ENCODE data around the gene CRB2.

The CRB2 gene

DNA sequence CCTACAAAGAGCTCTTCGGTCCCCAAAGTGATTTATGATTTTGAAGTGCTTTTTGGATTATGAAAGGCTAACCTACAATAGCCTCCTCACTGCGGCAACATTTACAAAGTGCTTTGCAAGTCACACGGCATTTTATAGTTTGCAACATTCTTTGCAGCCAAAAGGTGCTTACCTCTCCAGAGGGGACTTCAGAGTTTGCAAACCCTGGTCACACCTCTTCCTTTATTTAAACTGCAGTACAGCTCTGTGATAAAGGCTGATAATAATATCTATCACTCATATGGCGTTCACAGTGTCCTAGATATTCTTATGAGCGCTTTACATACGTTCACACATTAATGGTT, 20.0 kb upstream of the CRB2 start:
- DNase-seq (ENCODE audit: low read depth) = no peak
- TF ChIP-seq, protein P1, sequence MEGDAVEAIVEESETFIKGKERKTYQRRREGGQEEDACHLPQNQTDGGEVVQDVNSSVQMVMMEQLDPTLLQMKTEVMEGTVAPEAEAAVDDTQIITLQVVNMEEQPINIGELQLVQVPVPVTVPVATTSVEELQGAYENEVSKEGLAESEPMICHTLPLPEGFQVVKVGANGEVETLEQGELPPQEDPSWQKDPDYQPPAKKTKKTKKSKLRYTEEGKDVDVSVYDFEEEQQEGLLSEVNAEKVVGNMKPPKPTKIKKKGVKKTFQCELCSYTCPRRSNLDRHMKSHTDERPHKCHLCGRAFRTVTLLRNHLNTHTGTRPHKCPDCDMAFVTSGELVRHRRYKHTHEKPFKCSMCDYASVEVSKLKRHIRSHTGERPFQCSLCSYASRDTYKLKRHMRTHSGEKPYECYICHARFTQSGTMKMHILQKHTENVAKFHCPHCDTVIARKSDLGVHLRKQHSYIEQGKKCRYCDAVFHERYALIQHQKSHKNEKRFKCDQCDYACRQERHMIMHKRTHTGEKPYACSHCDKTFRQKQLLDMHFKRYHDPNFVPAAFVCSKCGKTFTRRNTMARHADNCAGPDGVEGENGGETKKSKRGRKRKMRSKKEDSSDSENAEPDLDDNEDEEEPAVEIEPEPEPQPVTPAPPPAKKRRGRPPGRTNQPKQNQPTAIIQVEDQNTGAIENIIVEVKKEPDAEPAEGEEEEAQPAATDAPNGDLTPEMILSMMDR (IDR thresholded peaks at IDR 0.05; ENCODE audit: control insufficient read depth, insufficient read depth, low read depth, low read length, missing control alignments) = no peak
- H3K4me3 ChIP-seq (ENCODE audit: control insufficient read depth, low read depth, low read length) = no peak overlapping the region

DNA sequence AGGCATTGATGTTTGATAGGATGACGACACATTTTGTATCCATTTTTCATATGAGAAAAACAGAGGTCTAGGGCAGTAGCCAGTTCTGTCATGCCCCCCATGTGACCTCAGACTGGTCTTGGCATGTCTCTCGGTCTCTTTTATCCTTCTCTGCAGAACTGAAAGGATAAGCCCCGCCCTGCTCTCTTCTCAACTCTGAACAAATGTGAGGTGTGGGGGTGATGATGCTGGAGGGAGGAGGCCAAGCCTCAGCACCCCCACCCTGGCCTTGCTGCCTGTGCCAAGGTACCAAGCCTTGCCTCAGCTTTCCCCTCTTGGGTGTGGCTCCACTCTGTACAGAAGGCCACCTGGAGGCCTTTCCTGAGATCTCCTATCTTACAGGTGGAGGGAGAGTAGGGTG, 19.5 kb upstream of the CRB2 start:
- no peak overlapping the region for H3K4me3 ChIP-seq (ENCODE audit: control insufficient read depth, low read depth, low read length)
- DNase-seq (ENCODE audit: low read depth) = no peak
- TF ChIP-seq, protein P1 (IDR thresholded peaks at IDR 0.05; ENCODE audit: control insufficient read depth, insufficient read depth, low read depth, low read length, missing control alignments) = no peak

DNA sequence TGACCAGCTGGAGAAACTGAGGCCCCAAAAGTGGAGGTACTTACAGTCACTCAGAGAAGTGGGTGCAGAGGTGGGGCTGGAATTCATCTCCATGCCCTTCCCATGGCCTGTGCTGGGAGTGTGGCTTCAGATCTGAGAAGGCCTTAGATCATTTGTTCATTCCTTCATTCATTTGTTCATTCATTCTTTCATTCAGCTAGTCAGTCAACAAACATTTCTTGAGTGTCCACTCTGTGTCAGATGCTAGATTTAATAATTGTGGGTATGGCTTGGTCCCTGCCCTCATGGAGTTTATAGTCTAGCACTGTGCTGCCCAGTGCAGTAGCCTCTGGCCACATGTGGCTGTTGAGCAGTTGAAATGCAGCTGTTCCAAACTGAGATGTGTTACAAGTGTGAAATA, 19.0 kb upstream of the CRB2 start:
- TF ChIP-seq, protein P1 (IDR thresholded peaks at IDR 0.05; ENCODE audit: control insufficient read depth, insufficient read depth, low read depth, low read length, missing control alignments) = no peak
- no peak for DNase-seq (ENCODE audit: low read depth)
- H3K4me3 ChIP-seq (ENCODE audit: control insufficient read depth, low read depth, low read length) = no peak overlapping the region

DNA sequence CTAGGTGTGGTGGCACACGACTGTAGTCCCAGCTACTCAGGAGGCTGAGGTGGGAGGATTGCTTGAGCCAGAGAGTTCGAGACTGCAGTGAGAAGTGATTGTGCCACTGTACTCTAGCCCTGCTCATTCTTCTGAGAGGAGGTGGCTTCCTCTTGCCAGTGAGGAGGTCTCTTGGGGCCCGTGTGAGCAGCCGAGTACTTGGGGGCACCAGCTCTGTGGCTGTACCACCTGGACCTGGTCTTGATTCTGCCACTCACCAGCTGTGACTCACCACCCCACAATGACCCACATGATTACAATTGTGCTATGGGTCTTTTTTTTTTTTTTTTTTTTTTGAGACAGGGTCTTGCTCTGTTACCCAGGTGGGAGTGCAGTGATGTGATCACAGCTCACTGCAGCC, 18.0 kb upstream of the CRB2 start:
- H3K4me3 ChIP-seq (ENCODE audit: control insufficient read depth, low read depth, low read length) = no peak overlapping the region
- DNase-seq (ENCODE audit: low read depth) = no peak
- TF ChIP-seq, protein P1 (IDR thresholded peaks at IDR 0.05; ENCODE audit: control insufficient read depth, insufficient read depth, low read depth, low read length, missing control alignments) = no peak

DNA sequence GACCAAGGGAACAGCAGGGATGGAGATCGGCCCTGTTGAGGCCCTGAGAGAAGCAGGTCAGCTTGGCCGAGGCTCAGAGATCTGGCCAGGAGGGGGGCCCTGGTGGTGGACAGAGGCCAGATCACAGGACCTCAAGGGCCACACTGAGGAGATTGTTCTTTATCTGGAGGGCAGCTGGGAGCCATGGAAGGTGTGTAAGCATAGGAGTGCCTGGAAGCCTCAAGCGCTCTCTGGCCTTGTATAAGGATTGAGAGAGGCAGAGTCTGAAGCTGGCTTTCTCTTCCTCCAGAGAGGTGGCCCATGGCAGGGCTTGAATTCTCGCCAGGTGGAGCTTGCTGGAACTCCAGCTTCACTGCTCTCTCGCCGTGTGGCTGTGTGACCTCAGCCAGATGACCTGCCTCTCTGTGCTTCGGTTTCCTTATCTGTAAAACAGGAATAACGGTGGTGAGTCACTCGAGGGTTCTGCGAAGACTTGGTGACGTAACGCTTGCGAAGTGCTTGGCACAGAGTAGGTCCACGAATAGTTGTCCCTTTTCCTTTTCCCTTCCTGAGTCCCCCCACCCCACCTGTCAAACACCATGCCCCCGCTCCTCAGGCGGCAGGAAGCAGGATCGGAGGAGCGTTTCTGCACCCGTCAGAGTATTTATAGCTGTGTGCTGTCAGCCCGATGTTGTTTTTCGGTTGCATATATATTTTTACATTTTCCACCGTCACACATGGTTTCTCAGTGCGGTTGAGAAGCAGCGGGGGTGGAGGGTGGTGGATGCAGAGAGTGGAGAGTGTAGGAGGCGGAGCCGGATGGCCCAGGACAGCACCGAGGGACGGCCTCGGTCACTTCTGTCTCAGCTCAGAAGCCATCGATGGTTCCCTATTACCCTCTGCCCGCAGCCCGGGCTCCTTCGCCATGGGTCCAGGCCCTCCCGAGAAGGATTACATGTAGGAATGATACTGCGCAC, 17.0 kb upstream of the CRB2 start:
- DNase-seq (ENCODE audit: low read depth) = no peak

DNA sequence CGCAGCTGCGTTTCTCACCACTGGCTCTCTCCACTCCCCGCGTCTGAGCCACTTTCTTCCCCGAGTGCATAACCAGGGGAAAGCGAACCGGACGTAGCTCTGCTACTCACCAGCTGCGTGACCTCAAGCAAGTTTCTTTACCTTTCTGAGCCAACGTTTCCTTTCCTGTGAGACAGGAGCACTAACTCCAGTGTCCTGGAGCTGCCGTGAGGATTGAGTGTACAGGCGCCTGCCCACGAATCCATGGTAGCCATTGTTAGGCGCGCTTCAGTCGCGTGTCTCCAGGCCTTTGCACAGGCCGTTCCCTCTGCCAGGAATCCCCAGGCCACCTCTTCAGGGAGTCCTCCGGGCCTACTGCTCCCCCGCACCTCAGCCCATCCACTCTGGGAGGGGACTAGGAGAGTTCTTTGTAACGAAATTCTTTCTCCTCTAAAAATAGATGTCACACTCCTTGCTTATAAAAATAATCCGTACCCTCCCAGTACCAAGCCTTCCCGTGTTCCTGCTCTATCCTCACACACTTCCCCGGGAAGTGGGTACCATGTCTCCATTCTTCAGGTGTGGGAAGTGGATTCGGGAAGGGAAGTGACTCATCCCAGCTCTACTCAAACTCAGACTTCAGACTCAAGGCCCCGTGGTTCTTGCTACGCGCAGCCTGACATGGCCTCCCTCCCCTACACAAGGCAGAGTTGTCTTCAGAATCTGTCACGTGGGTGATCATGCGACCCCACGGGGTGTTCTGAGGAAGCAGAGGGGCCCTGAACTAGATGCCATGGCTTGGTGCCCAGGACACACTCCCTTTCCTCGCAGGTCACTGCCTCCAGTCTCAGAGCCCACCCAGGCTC, 16.1 kb upstream of the CRB2 start:
- TF ChIP-seq, protein P1 (IDR thresholded peaks at IDR 0.05; ENCODE audit: control insufficient read depth, insufficient read depth, low read depth, low read length, missing control alignments) = no peak
- no peak overlapping the region for H3K4me3 ChIP-seq (ENCODE audit: control insufficient read depth, low read depth, low read length)
- DNase-seq (ENCODE audit: low read depth) = no peak

More for the DNA sequence above, 17.0 kb upstream of the CRB2 start:
- no peak overlapping the region for H3K4me3 ChIP-seq (ENCODE audit: control insufficient read depth, low read depth, low read length)
- TF ChIP-seq, protein P1 (IDR thresholded peaks at IDR 0.05; ENCODE audit: control insufficient read depth, insufficient read depth, low read depth, low read length, missing control alignments) = no peak
